Embryonic facial prominence (tissue), 1 donor: Measurements from ENCODE around the gene TSPAN17.
A peak's percentile ranks its signal among the peaks of the same experiment; 100 is the strongest.

Source experiments
- DNase-seq: peaks from one replicate; pipeline ENCODE4 v3.0.0-alpha.2; 2016; ENCODE audit errors: extremely low spot score

TSPAN17 gene

DNA sequence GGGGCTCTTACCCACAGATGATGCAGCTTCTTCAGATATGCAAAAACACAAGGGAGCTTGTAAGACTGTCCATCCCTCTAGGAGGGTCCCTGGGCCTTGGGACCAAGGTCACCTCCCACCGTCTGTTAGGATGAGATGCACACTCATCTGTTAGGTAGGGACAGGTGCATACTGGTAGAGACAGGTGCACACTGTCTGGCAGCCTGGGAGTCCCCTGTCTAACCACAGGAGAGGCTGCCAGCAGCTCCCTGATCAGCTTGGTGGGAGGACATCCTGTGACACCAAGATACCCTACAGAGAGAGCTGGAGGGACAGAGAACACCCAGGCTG, 13.2 kb downstream of the TSPAN17 start:
- DNase-seq: no peak

DNA sequence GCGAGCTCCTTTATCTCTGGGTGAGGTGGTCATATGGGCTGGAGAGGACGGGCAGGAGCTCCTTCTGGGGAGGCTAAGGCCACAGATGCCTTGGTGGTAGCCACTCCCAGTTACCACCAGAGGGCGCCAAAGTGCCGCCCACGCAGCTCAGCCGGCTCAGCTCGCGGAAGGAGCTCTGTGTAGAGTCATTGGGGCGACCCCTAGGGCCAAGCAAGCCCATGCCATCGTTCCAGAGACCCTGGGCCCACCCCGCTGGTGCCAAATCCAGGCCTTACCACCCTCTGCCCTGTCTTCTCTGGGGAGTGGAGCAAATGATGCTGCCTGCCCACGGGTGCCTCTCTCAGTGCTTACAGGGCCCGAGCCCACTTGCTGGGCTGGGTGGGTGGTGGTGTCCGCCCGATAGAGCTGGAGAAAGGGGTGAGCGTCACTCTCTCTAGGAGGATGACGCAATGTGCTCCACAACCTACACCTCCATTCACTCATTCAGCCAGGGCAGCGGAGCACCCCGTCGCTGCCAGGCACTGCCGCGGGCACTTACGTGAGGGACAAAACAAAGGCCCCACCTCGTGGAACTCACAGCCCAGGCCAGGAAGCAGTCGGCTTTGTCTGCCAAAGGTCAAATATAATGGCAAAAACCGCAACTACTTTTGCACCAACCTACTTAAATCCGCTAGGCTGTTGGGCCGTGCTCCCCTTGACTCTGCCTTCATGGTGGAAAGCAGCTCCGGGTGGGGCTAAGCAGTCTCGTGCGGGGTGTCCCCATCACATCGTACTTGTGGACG, 13.8 kb downstream of the TSPAN17 start:
- DNase-seq: peak; percentile 42

DNA sequence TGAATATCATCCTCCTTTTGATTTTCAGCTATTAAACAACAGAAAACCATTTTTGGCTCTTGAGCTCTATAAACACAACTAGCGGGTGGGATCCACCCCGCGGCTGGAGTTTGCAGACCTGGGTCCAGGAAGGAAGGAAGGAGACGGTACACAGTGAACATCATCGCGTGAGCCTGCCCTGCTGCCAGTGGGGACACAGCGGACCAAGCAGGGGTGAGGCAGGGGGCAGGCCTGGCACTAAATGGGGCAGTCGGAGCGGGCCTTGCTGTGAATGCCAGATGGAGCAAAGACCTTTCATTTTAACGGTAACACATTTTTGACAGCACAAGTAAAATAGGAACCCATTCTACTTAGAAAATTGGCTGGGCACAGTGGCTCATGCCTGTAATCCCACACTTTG, 14.4 kb downstream of the TSPAN17 start:
- no peak for DNase-seq

DNA sequence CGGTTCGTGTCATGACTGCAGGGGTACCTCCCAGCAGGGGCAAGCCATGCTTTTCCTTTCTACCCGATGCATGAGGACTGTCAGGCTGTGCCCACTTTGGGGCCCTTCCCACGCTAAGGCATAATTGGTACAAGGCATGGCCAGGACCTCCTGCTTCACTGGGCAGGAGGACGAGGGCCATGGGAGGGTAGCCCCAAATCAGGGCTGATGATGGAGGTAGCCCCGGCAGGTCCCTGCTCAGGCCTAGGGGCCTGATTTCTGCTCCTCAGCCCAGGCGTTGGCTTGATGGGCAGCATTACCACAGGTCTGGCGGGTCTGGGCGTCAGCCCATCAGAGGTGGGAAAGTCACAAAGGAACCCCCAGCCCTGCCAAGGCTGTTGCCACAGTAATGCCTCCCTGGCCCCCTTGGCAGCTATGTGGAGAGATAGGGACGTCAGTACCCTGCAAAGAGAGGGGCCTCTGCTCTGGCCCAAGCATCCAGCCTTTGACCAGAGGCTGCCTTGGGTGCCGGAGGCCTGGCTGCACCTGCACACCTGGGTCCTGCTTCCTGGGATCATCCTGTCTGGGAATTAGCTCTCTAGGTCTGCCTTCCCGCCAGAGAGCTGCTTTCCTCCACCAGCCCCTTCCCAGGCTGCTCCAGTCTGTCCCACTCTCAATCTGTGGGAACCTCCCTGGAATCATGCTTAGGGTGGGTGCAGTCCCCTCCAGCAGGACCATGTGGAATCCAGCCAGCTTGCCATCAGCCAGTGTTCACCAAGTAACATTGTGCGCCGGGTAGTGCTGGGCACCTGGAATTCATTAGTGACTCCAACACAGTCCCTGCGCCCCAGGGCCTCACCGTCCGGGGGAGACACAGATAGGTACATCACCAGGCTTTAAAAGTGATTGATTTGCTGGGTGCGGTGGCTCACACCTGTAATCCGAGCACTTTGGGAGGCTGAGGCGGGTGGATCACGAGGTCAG, 15.4 kb downstream of the TSPAN17 start:
- DNase-seq: no peak

- DNase-seq: no peak
Observed at GRCh38 chr5:176663566-176663965, 16.3 kb downstream of the TSPAN17 start.

DNA sequence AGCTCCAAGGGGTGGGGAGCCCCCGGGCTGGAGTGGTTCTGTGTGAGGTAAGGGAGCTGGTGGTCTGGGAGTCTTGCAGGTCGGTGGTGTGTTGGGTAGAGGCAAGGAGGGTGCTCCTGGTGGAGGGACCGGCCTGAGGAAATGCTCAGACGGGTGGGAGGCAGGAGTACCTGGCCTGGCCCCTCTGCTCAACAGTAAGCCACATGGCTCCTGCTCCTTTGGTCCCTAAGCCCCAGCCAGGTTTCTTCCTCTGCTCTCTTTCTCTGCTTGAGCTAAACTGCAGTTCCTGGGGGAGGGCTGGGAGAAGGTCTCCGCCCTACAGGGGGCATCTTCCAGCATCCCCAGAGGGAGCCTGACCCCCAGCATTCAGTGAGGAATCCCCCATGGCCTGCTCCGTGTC, 17.2 kb downstream of the TSPAN17 start:
- DNase-seq: no peak

DNA sequence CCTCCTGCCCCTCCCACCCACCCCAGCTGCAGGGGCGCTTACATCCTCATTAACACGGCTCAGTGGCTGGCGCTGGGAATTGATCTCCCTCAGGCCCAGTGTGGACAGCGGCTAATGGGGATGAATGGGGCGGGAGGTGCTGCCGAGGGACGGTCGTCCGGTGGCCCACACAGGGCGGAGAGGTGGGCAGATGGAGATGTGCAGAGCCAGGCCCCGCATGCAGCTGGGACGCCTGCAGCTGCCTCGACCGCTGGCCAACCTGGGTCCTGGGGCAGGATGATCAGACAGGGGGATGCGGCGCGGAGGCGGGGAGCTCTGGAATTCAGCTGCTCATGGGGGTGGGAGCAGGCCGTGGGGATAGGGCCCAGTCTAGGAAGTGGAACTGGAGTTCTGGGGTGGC, 17.6 kb downstream of the TSPAN17 start:
- DNase-seq: no peak

DNA sequence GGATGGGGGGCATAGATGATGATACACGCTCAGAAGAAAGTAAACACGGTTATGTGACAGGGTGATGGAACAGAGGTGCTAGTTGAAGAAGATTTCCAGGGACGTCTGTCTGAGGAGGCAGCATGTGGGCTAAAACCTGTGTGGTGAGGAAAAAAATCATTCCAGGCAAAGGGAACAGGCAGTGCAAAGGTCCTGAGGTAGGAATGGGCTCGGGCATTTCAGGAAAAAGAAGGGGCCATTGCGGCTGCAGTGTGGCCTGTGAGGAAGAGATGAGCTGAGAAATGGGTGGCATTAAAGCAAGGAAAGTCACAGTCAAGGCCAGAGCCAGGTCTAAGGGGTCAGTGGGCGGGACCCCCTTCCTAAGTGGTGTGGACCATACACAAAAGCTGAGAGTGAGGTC, 18.2 kb downstream of the TSPAN17 start:
- DNase-seq: no peak

DNA sequence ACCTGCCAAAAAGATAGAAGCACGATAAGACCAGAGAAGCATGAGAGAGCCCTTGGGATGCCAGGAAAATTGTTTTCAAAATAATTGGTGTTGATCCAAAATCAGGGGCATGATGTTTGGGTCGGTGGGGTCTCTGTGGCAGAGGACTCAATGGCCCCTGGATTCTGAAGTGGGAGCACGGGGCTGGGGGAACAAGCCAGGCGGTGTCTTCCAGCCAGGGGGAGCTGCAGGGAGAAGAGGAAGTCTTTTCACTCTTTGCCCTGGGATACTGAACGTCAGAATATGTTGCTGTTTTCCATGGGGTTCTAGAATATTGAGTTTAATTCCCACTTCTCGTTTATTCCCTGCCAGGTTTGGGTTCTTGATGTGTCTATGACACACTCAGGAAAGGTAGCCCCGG, 20.4 kb downstream of the TSPAN17 start:
- DNase-seq: no peak

- no peak for DNase-seq
Observed at GRCh38 chr5:176670449-176670848, 23.2 kb downstream of the TSPAN17 start.

DNA sequence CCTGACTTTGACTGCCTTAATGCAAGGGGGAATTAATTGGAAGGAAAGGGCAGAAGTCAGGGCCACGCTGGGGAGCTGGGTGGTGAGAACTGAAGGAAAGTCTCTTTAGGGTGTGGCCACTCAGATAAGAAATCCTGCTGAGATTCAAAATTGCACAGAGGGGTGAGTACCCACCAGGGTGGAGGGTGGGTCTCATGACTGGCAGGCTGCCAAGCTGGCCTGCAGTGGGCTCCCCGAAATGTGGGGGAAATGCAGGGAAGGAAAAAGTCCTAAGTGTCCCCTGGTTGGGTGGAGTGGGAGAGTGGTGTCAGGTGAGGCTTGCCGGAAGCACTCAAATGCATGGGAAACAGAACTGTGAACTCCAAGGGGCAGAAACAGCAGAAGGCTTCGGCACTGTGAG, 24.1 kb downstream of the TSPAN17 start:
- DNase-seq: no peak

DNA sequence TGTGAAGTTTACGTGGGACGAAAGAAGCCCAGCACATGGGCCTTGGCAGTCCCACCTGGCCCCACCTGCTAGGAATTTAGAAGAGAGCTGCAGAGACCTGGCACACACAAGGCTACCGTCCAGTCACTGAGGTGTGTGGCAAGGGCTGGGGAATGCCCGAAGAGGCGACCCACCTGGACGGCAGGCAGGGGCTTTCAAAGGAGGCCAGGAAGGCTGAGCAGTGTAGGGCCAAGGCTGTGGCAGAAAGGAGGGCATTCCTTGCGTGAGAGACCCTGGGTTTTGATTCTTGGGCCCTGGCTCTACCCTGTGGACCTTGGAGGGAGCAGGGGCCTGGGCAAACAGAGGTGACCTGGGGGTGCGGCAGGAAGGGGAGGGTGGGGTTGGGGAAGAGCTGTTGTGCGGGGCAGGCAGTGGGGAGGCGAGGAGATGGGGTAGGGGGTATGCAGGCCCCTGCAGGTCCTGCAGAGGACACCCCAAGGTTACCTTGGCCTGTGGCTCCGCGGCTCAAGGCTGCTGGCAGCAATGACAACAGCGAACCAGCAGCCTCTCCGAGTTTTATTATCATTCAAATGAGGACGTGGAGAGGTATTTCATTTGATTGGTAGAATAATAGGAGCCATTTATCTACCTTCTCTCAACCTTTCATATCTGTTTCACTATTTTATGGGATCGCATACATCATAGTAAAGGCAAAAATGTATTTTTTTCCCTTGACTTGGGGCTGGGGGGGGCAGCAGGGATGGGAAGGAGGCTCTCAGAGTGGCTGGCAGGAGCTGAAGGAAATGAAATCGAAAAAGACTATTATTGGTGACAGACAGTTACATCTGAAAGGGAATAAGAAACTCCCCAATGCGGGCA, 24.8 kb downstream of the TSPAN17 start:
- DNase-seq: no peak

GRCh38 chr5:176673651-176674583, 26.6 kb downstream of the TSPAN17 start:
- no peak for DNase-seq

DNA sequence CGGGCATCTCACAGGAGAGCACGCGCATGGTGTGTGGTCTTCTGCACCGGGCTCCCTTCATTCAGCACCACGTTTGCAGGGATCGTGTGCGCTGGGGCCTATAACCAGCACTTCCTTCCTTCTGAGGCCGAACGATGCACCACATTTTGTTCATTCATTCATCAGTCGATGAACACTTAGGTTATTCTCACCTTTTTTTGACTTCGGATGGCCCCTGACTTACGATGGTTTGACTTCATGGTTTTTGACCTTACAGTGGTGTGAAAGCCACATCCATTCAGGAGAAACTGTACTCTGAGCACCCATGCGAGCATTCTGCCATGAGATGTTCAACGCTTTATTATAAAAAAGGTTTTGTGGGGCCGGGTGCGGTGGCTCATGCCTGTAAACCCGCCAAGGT, 27.5 kb downstream of the TSPAN17 start:
- no peak for DNase-seq

DNA sequence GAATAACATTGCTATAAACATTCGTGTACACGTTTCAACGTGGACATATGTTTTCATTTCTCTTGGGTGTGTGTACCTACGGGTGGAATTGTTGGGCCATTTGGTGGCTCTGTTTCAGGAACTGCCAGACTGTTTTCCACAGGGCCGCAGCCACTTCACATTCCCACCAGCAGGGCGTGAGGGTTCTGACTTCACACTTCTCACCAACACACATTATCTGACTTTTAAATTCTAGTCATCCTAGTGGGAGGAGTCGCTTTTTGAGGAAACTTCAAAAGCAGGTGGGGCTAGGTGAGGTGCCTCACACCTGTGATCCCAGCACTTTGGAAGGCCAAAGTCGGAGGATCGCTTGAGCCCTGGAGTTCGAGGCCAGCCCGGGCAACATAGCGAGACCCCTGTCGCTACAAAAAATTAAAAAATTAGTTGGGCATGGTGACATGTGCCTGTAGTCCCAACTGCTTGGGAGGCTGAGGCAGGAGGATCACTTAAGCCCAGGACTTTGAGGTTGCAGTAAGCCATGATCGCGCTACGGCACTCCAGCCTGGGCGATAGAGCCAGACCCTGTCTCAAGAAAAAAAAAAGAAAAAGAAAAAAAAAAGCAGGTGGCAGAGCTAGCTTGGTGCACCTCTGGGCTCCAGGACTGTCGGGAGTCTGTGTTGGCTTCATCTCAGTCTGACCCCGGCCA, 28.5 kb downstream of the TSPAN17 start:
- no peak for DNase-seq

DNA sequence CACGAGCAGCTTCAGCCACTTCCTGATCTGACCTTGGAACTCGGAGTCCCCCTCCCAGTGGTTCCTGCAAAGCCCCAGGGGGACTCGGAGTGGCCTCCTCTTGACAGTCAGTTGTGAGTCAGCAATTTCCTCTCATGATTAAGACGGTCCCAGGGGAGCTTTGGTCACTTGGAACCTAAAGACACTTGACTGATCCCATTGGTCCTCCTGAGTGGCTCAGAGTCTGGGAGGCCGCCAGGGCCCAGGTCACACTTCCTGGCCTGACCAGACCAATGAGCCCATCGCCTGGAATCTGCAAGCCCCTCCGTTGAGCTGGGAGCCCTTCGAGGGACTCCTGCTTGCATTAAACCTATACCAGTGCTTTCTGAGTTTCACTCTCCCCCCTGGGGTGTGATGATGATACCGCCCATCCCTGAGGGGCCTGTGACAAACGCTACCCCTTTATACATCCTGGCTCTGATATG, 29.1 kb downstream of the TSPAN17 start:
- no peak for DNase-seq

DNA sequence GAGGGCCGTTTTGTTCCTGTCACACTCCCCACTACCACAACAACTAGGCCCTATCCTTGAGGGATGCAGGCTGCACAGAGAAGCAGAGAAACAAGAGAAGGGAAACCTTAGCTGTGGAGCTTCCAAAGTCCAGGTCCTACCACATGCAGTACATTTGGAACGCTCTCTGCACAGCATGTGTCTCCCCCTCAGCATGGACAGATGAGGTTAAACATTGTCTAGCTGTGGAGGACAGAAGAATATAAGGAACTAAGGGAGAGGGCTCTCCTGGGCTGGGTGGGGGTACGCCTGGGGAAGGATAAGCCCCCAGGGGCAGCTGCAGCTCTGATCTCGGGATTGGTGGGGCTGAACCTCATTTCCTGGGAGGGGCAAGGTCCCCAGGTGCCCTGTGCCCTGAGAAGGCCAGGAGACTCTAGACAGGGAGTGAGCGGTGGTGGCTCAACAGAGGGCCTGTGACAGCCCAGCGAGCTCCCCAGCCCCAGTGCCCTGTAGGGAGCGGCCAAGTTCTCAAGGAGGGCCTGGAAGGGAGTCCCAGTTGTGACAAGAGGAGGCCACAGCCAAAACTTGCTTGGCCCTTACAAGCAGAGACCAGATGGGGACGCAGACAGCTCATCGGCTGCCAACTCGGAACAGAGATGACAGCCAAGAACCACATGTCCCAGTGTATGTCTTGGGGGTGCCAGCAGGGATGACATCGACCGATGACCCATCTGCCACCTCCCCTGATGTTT, 30.1 kb downstream of the TSPAN17 start:
- DNase-seq: no peak

DNA sequence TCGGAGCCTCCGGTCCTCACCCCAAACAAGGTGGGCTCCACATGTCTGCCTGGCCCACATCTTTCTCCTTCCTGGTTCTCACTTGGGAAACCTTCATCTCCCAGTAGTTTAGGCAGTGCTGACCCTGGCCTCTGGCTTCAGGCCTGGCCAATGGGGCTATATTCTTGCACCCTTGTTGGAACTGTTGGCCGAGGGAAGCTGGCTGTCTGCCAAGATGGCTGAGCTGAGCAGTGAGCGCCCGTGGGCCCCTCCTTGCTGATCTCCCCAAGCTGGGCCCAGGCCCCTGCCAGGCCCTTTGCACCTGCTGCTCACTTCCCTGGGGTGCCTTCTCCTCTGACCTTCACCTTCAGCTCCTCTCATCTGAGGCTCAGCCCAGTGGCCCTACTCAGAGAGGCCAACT, 31.3 kb downstream of the TSPAN17 start:
- DNase-seq: no peak

DNA sequence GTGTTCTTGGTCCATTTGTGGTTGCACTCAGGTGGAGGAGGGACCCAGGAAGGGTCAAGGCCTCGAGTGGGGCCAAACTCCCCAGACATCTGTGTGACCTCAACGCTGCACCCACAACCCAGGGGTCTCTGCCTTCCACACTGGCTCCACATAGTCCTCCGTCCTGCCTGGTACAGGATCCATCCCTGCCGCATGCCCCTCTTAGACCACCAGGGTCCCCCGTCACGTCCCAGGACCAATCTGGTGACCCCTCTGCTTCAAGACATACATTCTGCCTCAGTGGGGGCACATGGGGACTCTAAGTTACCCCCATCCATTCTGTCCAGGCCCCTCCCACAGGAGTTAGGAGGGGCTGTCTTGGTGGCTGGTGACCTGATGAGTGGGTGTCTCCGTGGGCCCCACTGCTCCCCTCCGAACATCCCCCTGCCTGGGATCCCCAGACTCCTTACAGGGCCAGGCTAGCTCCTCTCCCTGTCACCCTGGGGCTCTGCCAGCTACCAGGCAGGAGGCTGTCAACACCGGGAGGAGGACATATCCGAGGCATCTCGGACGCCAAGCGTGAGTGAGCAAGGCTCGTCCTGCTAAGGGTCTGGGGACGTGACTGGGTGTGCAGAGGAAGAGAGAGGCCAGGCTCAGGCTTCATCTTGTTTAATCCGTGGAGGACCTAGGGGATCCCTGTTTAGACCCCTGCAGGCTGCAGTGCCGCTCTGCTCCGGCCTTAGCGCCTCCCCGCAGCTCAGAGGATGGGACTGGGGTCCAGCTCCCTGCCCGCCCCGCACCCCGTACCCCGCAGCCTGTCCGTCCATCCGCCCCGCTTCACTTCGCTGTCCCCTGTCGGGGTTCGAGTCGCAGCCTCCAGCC, 32.3 kb downstream of the TSPAN17 start:
- DNase-seq: no peak
